Adrenal gland (tissue), 5 donors: ENCODE data around the gene CARMIL3.
"Not testable (repeated sequence)": the region's sequence is repeated elsewhere in the genome, so short reads cannot be mapped to it uniquely, and the experiment has no call there.

Experiments
- POLR2A ChIP-seq, 2 donors: fragments of 450-650 bp; IDR thresholded peaks; one replicate each; pipeline ENCODE4 v1.6.1; 2017; ENCODE audit warnings: antibody characterized with exemption in 2 of 2, mild to moderate bottlenecking in 2 of 2, moderate library complexity in 1 of 2
- TF ChIP-seq, protein P1 (sequence below), 6 experiments: fragments of 450-650 bp in 4 of 6; fragments of 200-600 bp in 2 of 6; sonication (generic) in 1 of 6; IDR thresholded peaks; 1 replicate in 5 of 6; 2 replicates in 1 of 6; pipeline versions ENCODE4 v1.5.1 to v1.8.0; 2016 to 2021; ENCODE audit warnings: antibody characterized with exemption in 6 of 6, mild to moderate bottlenecking in 2 of 6, moderate library complexity in 1 of 6
- donor health status: DM: no; HTN: no; CAD: no.

GRCh38 chr14:24049002-24049401, 2.8 kb upstream of the CARMIL3 start:
- not testable (repeated sequence) for TF ChIP-seq POLR2A (IDR thresholded peaks at IDR 0.05)
- TF ChIP-seq, protein P1, sequence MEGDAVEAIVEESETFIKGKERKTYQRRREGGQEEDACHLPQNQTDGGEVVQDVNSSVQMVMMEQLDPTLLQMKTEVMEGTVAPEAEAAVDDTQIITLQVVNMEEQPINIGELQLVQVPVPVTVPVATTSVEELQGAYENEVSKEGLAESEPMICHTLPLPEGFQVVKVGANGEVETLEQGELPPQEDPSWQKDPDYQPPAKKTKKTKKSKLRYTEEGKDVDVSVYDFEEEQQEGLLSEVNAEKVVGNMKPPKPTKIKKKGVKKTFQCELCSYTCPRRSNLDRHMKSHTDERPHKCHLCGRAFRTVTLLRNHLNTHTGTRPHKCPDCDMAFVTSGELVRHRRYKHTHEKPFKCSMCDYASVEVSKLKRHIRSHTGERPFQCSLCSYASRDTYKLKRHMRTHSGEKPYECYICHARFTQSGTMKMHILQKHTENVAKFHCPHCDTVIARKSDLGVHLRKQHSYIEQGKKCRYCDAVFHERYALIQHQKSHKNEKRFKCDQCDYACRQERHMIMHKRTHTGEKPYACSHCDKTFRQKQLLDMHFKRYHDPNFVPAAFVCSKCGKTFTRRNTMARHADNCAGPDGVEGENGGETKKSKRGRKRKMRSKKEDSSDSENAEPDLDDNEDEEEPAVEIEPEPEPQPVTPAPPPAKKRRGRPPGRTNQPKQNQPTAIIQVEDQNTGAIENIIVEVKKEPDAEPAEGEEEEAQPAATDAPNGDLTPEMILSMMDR (IDR thresholded peaks at IDR 0.05), result not testable (repeated sequence)
